H54 (cell line): Measurements from ENCODE around the gene CDC37.
A peak's percentile ranks its signal among the peaks of the same experiment; 100 is the strongest.
"Not testable (repeated sequence)": the region's sequence is repeated elsewhere in the genome, so short reads cannot be mapped to it uniquely, and the experiment has no call there.

Source experiments
- DNase-seq: peaks from one replicate; pipeline ENCODE4 v3.0.0; 2011; ENCODE audit warnings: low spot score, mixed read lengths; ENCODE audit not compliant: insufficient read length
- FAIRE-seq: peaks from 3 replicates; lab custom pipeline; 2011; peaks lifted over from hg19 to GRCh38; lab: Jason Lieb, UNC
- POLR2A ChIP-seq: IDR thresholded peaks from 2 replicates; pipeline ENCODE4 v1.6.1; 2011; ENCODE audit warnings: low read depth, mild to moderate bottlenecking, low read length

CDC37 gene

GRCh38 chr19:10416380-10417257, 13.3 kb upstream of the CDC37 start:
- TF ChIP-seq POLR2A = no peak
- DNase-seq (no peak), FAIRE-seq (peak; percentile 45)

GRCh38 chr19:10416083-10416379, 12.7 kb upstream of the CDC37 start:
- no peak for DNase-seq

GRCh38 chr19:10412257-10412977, 9.1 kb upstream of the CDC37 start:
- no peak for TF ChIP-seq POLR2A
- DNase-seq = no peak
- no peak for FAIRE-seq

More at GRCh38 chr19:10416083-10416379, 12.7 kb upstream of the CDC37 start:
- TF ChIP-seq POLR2A = no peak
- no peak for FAIRE-seq

DNA sequence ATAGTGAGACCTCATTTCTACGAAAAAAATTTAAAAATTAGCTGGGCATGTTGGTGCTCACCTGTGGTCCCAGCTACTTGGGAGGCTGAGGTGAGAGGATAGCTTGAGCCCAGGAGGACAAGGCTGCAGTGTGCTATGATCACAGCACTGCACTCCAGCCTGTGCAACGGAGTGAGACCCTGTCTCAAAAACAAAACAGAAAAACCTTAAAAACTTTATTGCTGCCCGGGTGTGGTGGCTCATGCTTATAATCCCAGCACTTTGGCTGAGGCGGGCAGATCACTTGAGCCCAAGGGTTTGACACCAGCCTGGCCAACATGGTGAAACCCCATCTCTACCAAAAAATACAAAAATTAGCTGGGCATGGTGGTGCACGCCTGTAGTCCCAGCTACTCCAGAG, 7.9 kb upstream of the CDC37 start:
- DNase-seq, FAIRE-seq: not testable (repeated sequence)

DNA sequence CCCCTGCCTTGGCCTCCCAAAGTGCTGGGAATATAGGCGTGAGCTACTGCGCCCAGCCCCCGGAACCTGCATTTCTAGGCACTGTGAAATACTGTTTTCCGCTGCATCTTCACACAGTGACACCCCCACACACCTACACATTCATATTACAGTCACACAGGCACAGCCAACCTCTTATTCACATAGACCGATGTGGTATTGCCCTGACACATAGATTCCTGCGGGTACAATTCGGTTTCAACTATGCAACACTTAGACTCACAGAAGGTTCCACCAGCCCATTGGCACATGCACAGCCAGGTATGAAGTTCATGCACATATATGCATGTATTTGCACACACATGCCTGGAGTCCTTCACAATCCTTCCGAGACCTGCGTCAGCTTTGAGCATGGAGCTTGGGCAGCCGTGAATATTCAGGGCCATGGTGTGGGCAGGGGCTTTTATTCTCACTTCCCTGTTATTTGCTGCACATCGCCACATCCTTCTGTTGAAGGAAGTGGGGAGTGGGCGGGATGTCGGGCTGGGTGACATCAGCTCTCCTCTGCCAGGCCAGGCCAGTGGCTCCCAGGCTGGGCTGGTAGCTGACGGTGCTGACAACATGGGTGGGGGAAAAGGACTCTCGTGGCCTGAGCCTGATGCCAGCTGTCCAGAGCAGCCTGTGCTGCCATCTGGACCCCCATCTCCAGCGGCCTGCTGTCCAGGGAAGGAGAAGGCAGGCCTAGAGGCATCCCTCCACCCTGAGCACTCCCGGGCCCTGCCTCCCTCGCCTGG, 5.4 kb upstream of the CDC37 start:
- FAIRE-seq (no peak), DNase-seq (no peak)
- no peak for TF ChIP-seq POLR2A

DNA sequence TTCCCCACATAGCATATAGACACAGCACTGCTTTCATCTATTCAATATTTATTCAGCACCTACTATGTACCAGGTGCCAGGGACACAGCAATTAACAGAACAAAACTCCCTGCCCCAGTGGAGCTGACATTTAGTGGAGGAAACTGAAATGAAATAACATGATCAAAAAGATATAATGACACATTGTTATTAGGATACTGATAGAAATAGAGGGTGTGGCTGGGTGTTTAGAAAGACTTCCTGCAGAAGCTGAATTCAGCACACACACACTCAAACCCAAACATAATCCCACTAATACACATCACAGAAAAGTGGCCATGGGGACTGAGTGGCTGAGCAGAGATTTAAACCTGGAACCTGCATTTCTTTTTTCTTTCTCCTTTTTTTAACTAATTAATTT, 3.8 kb upstream of the CDC37 start:
- FAIRE-seq (no peak), DNase-seq (no peak)
- TF ChIP-seq POLR2A = no peak

GRCh38 chr19:10406191-10406590, 2.8 kb upstream of the CDC37 start:
- DNase-seq (no peak), FAIRE-seq (no peak)
- no peak for TF ChIP-seq POLR2A

DNA sequence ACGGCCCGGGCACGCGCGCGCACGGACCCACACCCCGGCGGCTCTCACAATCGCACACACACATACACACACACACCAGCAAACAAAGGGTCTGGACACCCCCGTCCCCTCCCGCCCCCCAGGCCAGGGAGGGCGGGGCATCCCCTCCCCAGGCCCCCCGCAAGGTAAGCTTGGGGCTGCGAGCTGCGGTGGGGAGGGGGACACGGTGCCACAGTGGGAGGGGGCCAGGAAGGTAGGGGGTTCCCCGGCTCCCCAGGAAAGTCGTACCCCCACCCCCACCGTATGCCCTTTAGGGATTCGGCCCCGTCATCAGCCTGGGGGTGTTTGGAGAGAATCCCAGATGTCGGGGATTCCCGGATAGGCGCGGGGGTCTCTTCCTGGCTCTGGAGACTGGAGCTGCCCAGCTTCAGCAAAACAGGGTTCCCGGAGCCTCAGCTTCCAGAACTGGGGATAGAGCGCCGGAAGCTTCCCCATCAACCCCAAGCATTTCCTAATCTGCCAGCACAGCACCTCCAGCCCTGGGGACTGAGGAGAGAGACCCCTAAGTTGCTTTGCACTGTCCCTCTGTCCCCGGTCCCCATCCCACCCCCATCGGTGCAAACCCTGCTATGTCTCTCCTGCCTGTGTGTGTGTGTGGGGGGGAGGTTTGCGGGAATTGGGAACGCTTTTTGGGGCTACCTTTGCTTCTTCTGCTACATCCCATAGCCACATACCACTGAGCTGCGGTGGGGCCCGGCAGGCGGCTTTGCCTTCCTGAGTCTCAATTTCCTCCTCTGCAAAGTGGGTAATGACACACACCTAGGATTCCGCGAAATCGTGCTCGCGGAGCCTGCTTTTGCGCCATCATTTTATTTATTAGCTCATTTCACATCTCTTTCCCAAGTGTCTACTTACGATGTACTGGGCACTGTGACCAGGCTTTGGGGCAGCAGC, 1.8 kb upstream of the CDC37 start:
- FAIRE-seq = no peak
- no peak for DNase-seq
- no peak for TF ChIP-seq POLR2A

GRCh38 chr19:10402441-10403038, 802 bp downstream of the CDC37 start:
- DNase-seq (no peak), FAIRE-seq (no peak)
- TF ChIP-seq POLR2A = no peak

DNA sequence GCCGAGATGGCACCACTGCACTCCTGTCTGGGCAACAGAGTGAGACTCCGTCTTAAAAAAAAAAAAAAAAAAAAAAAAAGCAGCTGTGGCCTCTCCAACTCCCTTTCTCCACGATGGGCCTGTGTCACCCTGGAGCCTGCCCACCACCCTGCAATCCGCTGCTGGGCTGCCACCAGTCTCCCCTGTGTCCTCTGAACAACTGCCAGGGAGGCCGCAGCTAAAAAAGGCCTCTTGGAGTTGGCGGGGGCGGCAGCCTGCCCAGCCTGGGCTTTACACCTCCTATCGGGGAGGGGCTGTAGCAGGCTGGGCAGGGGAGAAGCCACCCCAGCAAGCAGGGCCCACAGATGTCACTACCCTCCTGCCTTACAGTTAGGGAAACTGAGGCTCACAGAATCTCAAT, 3.5 kb downstream of the CDC37 start:
- DNase-seq (no peak), FAIRE-seq (no peak)
- TF ChIP-seq POLR2A = no peak

- not testable (repeated sequence) for FAIRE-seq, DNase-seq
Observed at GRCh38 chr19:10399340-10399739, 4.0 kb downstream of the CDC37 start.

- TF ChIP-seq POLR2A = no peak
- DNase-seq (no peak), FAIRE-seq (no peak)
Observed at GRCh38 chr19:10398819-10399218, 4.5 kb downstream of the CDC37 start.

- TF ChIP-seq POLR2A = no peak
- FAIRE-seq (no peak), DNase-seq (no peak)
Observed at GRCh38 chr19:10395917-10396316, 7.4 kb downstream of the CDC37 start.
